ENCODE measurements around the gene ATXN7L1.

DNA sequence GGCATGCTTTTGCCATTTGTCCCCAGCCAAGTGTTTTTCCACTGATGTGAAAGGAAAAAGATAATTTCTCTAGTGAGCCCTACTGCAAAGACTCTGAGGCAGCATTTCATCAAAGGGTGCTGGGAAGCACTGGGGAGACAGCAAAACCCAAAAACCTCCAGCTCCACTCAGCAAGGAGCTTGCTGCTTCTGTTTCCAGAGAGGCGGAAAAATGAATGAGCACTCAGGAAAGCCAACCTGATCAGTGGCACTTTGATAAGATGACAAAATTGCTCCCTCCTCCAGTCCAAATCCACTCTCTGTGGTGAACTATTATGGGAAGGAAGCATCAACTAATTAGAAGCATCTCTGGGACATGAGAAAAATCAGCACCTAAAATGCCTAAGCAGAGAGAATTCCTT lies 68.2 kb downstream of the ATXN7L1 start:
- TF ChIP-seq, protein P1, sequence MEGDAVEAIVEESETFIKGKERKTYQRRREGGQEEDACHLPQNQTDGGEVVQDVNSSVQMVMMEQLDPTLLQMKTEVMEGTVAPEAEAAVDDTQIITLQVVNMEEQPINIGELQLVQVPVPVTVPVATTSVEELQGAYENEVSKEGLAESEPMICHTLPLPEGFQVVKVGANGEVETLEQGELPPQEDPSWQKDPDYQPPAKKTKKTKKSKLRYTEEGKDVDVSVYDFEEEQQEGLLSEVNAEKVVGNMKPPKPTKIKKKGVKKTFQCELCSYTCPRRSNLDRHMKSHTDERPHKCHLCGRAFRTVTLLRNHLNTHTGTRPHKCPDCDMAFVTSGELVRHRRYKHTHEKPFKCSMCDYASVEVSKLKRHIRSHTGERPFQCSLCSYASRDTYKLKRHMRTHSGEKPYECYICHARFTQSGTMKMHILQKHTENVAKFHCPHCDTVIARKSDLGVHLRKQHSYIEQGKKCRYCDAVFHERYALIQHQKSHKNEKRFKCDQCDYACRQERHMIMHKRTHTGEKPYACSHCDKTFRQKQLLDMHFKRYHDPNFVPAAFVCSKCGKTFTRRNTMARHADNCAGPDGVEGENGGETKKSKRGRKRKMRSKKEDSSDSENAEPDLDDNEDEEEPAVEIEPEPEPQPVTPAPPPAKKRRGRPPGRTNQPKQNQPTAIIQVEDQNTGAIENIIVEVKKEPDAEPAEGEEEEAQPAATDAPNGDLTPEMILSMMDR (IDR thresholded peaks at IDR 0.05), result no peak
- no peak for TF ChIP-seq POLR2A (IDR thresholded peaks at IDR 0.05)

Measured in Peyer's patch (tissue), 4 donors.